KMS-11 (cell line): ENCODE measurements around the gene SCAP.

ENCODE experiments used
- H2AFZ ChIP-seq: fragments of 200-600 bp; sonication (generic); 2 replicates; pipeline ENCODE4 v1.6.1; 2016; ENCODE audit warnings: antibody characterized with exemption, mixed run types, low read depth
- H3K27ac ChIP-seq: fragments of 200-600 bp; sonication (generic); 2 replicates; pipeline ENCODE4 v1.6.1; 2016; ENCODE audit warnings: mild to moderate bottlenecking, mixed run types
- H3K27me3 ChIP-seq: fragments of 200-600 bp; sonication (generic); 2 replicates; pipeline ENCODE4 v1.6.1; 2017; ENCODE audit warnings: mild to moderate bottlenecking, low read depth, mixed run types, moderate library complexity; ENCODE audit not compliant: insufficient read depth
- H3K36me3 ChIP-seq: fragments of 200-600 bp; sonication (generic); 2 replicates; pipeline ENCODE4 v1.6.1; 2017; ENCODE audit warnings: mild to moderate bottlenecking, mixed run types; ENCODE audit not compliant: insufficient read depth
- H3K4me1 ChIP-seq: fragments of 200-600 bp; sonication (generic); 2 replicates; pipeline ENCODE4 v1.6.1; 2016; ENCODE audit warnings: mild to moderate bottlenecking, low read depth, mixed run types; ENCODE audit not compliant: poor library complexity, severe bottlenecking
- H3K4me2 ChIP-seq: fragments of 200-600 bp; sonication (generic); 2 replicates; pipeline ENCODE4 v1.7.0; 2016; ENCODE audit warnings: mild to moderate bottlenecking, mixed run types
- H3K4me3 ChIP-seq: fragments of 200-600 bp; sonication (generic); IDR thresholded peaks from 2 replicates; pipeline ENCODE4 v1.6.1; 2017; ENCODE audit warnings: low read depth, low read length, mixed read lengths; ENCODE audit not compliant: insufficient read depth
- H3K79me2 ChIP-seq: fragments of 200-600 bp; sonication (generic); 2 replicates; pipeline ENCODE4 v1.6.1; 2016; ENCODE audit warnings: low read depth, mixed run types; ENCODE audit not compliant: insufficient read depth
- H3K9ac ChIP-seq: fragments of 200-600 bp; sonication (generic); 2 replicates; pipeline ENCODE4 v1.6.1; 2016; ENCODE audit warnings: mild to moderate bottlenecking, mixed run types
- H4K20me1 ChIP-seq: fragments of 200-600 bp; sonication (generic); 2 replicates; pipeline ENCODE4 v1.6.1; 2016; ENCODE audit warnings: mild to moderate bottlenecking, mixed run types; ENCODE audit not compliant: insufficient read depth
- CTCF ChIP-seq: fragments of 200-600 bp; sonication (generic); conservative IDR thresholded peaks from 2 replicates; pipeline ENCODE4 v1.6.1; 2017; ENCODE audit warnings: low read depth, mild to moderate bottlenecking, antibody characterized with exemption, low read length, moderate library complexity, mixed read lengths

SCAP gene

GRCh38 chr3:47455806-47456452 lies 19.8 kb downstream of the SCAP start:
- Histone ChIP-seq H3K36me3 (no peaks in the 10 kb centered on the region), H3K4me2 (no peak overlapping the region), H3K9ac (no peak overlapping the region), H3K4me1 (peaks cover 6% of the 10 kb centered on the region), H3K79me2 (no peaks in the 10 kb centered on the region; the same call in 1 of the 2 replicates), H3K4me3 (no peak overlapping the region), H3K27ac (no peak overlapping the region), H2AFZ (no peak overlapping the region), H3K27me3 (no peaks in the 10 kb centered on the region), H4K20me1 (no peaks in the 10 kb centered on the region)
- TF ChIP-seq CTCF = no peak

GRCh38 chr3:47452453-47453215 lies 23.1 kb downstream of the SCAP start:
- no peaks in the 10 kb centered on the region for H3K36me3 ChIP-seq
- H4K20me1 ChIP-seq = no peaks in the 10 kb centered on the region
- H2AFZ ChIP-seq = no peak overlapping the region
- no peak overlapping the region for H3K4me3 ChIP-seq
- H3K4me1 ChIP-seq = peaks cover 6% of the 10 kb centered on the region
- no peaks in the 10 kb centered on the region; the same call in 1 of the 2 replicates for H3K79me2 ChIP-seq
- no peak overlapping the region for H3K27ac ChIP-seq
- no peak for TF ChIP-seq CTCF
- H3K9ac ChIP-seq = no peak overlapping the region
- no peaks in the 10 kb centered on the region for H3K27me3 ChIP-seq
- no peak overlapping the region for H3K4me2 ChIP-seq

GRCh38 chr3:47444103-47444502 lies 31.6 kb downstream of the SCAP start:
- H3K79me2 ChIP-seq = no peaks in the 10 kb centered on the region
- no peaks in the 10 kb centered on the region for H4K20me1 ChIP-seq
- TF ChIP-seq CTCF = no peak
- H3K9ac ChIP-seq = no peak overlapping the region
- H3K4me1 ChIP-seq = no peaks in the 10 kb centered on the region
- no peaks in the 10 kb centered on the region for H3K27me3 ChIP-seq
- H2AFZ ChIP-seq = no peak overlapping the region
- H3K27ac ChIP-seq = no peak overlapping the region
- H3K36me3 ChIP-seq = no peaks in the 10 kb centered on the region
- no peak overlapping the region for H3K4me2 ChIP-seq
- no peak overlapping the region for H3K4me3 ChIP-seq

GRCh38 chr3:47443611-47443995 lies 32.1 kb downstream of the SCAP start:
- H3K4me2 ChIP-seq = no peak overlapping the region
- H3K4me3 ChIP-seq = no peak overlapping the region
- no peaks in the 10 kb centered on the region for H3K27me3 ChIP-seq
- H3K36me3 ChIP-seq = no peaks in the 10 kb centered on the region
- H2AFZ ChIP-seq = no peak overlapping the region
- TF ChIP-seq CTCF = no peak
- no peak overlapping the region for H3K9ac ChIP-seq
- no peak overlapping the region for H3K27ac ChIP-seq
- H4K20me1 ChIP-seq = no peaks in the 10 kb centered on the region
- no peaks in the 10 kb centered on the region for H3K79me2 ChIP-seq
- H3K4me1 ChIP-seq = no peaks in the 10 kb centered on the region
